GM08714 (cell line): ENCODE data around the gene IL3.

Experiments
- H3K4me3 ChIP-seq: fragments of 200-500 bp; sonication (Bioruptor generic); 2 replicates; pipeline ENCODE4 v1.5.1; 2014; ENCODE audit warnings: mild to moderate bottlenecking, low read length, inconsistent platforms
- ZNF274 ChIP-seq: IDR thresholded peaks from 2 replicates; pipeline ENCODE4 v1.6.1; 2012; ENCODE audit warnings: mild to moderate bottlenecking, low read depth, low read length

IL3 gene

GRCh38 chr5:132044207-132044606 lies 16.2 kb upstream of the IL3 start:
- no peak for TF ChIP-seq ZNF274
- H3K4me3 ChIP-seq = no peak overlapping the region

DNA sequence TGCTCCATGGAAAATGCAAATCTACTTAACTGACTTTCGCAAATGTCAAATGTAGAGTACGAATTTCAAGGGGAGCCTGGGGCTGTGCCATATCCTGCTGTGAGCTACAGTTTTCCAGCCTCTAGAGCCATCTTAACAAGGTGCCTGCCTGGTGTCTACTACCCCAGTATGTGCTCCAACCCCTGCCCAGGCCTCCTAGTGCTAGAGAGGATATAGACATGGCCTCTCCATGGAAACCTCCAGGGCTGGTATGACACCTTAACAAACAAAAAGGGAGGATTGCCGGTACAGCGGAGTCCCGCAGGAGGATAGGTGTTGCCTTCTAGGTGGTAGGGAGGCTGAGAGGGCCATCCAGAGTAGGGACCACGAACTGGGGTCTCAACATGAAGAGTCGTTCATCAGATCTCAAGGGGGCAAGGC lies 13.6 kb upstream of the IL3 start:
- no peak for TF ChIP-seq ZNF274
- H3K4me3 ChIP-seq = no peak overlapping the region

DNA sequence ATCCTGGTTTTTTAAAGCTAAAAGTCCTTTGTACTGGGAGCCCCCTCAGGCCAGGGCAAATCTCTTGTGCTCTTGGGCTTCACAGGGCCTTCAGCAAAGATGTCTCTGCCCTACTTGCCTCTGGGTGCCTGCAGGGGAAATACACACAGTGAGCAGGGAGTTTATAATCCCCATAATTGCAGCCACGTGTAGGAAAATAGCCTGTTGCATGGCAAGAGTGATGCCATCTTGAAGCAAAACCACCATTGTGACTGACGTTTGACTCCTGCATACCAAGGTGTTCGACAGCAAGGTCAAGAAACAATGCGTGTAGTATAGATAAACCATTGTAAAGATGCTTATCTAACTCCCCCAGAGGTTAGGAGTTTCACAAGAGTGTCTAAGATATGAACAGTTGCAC lies 11.4 kb upstream of the IL3 start:
- H3K4me3 ChIP-seq = no peak overlapping the region
- no peak for TF ChIP-seq ZNF274

- no peak for TF ChIP-seq ZNF274
- H3K4me3 ChIP-seq = no peak overlapping the region
These were observed 10.9 kb upstream of the IL3 start for GRCh38 chr5:132049559-132049958.

- no peak for TF ChIP-seq ZNF274
These were observed 10.3 kb upstream of the IL3 start for GRCh38 chr5:132050136-132050535.

GRCh38 chr5:132050661-132051552 lies 9.5 kb upstream of the IL3 start:
- no peak for TF ChIP-seq ZNF274
- no peak overlapping the region for H3K4me3 ChIP-seq

More at GRCh38 chr5:132050136-132050535, 10.3 kb upstream of the IL3 start:
- H3K4me3 ChIP-seq = no peak overlapping the region

- TF ChIP-seq ZNF274 = no peak
- H3K4me3 ChIP-seq = no peak overlapping the region
These were observed 7.9 kb upstream of the IL3 start for GRCh38 chr5:132052520-132052919.

DNA sequence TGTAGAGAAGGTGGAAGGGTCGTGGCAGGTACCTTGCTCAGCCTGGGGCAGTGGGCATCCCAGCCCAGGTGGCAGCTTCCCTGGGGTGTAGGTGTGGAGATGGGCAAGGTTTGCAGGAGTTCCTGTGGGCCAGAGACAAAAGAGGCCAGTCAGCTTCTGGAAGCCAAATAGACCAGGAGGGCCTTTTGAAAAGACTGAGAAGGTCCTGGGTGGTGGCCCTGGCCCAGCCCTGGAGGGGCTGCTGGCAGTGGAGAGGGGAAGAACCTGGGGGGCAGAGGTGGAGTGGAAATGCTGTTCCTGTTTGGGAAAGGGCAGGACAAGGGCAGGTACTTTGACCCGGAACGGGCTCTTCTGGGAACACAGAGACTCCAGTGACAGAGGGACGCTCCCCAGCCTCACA lies 7.0 kb upstream of the IL3 start:
- no peak for TF ChIP-seq ZNF274

GRCh38 chr5:132054031-132054696 lies 6.3 kb upstream of the IL3 start:
- H3K4me3 ChIP-seq = no peak overlapping the region
- TF ChIP-seq ZNF274 = no peak

More for the DNA sequence above, 7.0 kb upstream of the IL3 start:
- H3K4me3 ChIP-seq = no peak overlapping the region

DNA sequence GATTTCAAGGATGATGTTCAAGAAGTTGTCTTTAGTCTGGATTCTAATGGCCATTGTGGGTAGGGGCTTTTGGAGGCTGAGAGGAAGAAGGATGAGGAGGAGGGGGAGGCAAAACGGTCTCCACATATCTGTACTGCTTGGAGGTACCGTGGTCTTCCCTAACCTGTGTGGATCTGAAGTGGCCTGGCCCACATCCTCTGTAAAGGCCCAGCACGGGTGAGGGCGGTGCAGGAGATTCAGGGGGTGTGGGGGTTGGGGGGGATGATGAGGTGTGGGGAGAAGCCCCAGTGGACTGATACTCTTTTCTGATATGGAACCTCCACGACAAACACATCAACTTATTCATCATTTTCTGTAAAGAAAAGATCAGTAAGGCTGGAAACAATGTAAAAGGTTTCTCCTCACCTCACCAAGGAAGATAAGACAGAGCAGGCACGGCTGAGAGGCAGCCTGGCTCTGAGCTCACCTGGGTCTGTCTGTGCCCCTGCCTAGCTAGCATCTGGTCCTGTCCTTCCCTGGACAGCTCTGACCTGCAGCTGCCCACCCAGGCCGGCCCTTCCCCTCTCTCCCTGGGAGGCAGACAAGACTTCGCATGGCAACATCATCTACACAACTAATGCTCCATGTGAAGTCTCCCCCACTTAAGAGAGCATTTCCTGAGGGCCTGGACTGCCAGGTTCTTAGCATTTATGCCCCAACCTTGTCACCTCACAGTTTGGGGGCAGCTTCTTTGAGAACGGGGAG lies 5.6 kb upstream of the IL3 start:
- no peak for TF ChIP-seq ZNF274
- H3K4me3 ChIP-seq = no peak overlapping the region

DNA sequence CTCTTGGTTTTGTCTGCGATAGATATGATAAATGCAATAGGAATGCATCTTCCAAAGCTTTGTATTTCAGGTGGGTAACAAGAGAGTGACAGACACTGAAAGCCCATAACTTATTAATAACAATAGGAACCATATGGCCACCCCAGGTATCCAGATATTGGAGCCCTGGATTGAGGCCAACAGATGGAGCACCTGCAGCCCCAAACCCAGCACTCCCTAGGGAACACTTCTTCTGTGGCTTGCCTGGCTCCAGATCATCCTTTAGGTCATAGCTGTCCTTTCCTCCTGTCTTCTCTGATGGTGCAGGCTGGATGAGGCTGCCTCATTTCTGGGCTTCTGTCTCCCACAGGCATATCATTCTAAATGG lies 5.0 kb upstream of the IL3 start:
- no peak for TF ChIP-seq ZNF274
- H3K4me3 ChIP-seq = no peak overlapping the region

- no peak overlapping the region for H3K4me3 ChIP-seq
- no peak for TF ChIP-seq ZNF274
These were observed 4.4 kb upstream of the IL3 start for GRCh38 chr5:132055808-132056609.

DNA sequence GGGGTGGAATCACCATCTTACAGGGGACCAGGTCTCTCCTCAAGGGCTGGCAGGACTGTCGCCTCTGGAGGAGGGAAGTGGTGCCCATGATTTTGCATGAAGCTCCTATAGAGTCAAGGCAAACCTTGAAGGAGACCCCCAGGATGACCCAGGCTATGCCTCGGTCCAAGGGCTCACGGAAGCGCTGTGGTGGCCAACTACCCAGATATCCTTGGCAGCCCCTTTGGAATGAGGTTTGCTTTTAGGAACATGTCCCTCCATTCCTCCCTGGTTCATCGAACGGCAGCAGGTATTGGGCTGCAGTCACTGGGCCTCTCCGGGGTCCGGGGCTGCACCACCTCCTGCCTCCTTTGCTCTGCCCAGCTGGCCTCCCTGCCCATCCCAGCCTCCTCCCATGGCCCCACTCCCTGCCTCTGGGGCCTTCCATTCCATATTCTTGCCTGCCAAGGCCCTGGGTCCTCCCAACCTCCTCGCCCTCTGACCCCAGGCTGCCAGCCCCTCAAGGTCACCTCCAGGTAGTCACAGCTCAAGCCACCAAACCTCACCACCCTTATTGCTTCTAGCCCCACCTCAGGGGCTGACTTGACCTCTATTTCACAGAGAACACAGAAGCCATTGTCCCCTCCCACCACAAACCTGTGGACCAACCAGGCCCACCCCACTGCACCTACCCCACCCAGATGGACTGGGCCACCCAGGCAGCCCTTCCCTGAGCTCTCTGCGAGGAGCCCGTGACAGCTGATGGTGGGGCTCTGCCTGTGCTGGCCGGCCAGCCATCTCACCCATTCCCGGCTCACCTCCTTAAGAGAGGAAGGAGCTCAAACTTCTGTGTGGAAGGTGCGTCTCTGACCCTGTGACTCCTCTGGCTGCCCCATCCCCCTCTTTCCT lies 3.6 kb upstream of the IL3 start:
- no peak overlapping the region for H3K4me3 ChIP-seq
- no peak for TF ChIP-seq ZNF274
